IPS DF 6.9 (cell line): ENCODE results near the gene CMKLR1.

ENCODE experiments used
- DNase-seq: peaks from one replicate; pipeline ENCODE4 v3.0.0-alpha.2; 2013; ENCODE audit warnings: low read depth, low spot score
- H3K27ac ChIP-seq: one replicate; pipeline ENCODE4 v1.5.1; 2013; ENCODE audit warnings: low read length, control low read depth
- H3K27me3 ChIP-seq: 2 replicates; pipeline ENCODE4 v1.6.1; 2013; ENCODE audit warnings: mild to moderate bottlenecking, low read length; ENCODE audit not compliant: control insufficient read depth, insufficient read depth
- H3K36me3 ChIP-seq: 2 replicates; pipeline ENCODE4 v1.6.1; 2013; ENCODE audit warnings: low read length; ENCODE audit not compliant: control insufficient read depth, insufficient read depth
- H3K4me1 ChIP-seq: 2 replicates; pipeline ENCODE4 v1.6.1; 2013; ENCODE audit warnings: low read length; ENCODE audit not compliant: control insufficient read depth, insufficient read depth
- H3K4me3 ChIP-seq: 2 replicates; pipeline ENCODE4 v1.5.1; 2013; ENCODE audit warnings: mild to moderate bottlenecking, low read length
- H3K9me3 ChIP-seq: 2 replicates; pipeline ENCODE4 v1.6.1; 2013; ENCODE audit warnings: low read length, inconsistent platforms; ENCODE audit not compliant: control insufficient read depth, insufficient read depth
- WGBS: extraction: QIAGEN DNeasy Blood & Tissue Kit; methylation state at CpG from one replicate; pipeline ENCODE4 v1.1.7; 2013; ENCODE audit warnings: mixed read lengths, missing lambda C conversion rate; ENCODE audit not compliant: insufficient read length, insufficient coverage; 5-methylcytosine and 5-hydroxymethylcytosine counted together

The CMKLR1 gene

GRCh38 chr12:108323581-108323980, 15.5 kb downstream of the CMKLR1 start:
- no peak overlapping the region for H3K27ac ChIP-seq
- H3K4me1 ChIP-seq = no peaks in the 10 kb centered on the region; the same call in 1 of the 2 replicates
- no peak for DNase-seq
- H3K4me3 ChIP-seq = no peak overlapping the region
- no peaks in the 10 kb centered on the region for H3K36me3 ChIP-seq
- no peaks in the 10 kb centered on the region for H3K9me3 ChIP-seq
- no peaks in the 10 kb centered on the region for H3K27me3 ChIP-seq
- WGBS = no CpG with 5 or more reads among the region's 1 CpG

- H3K27ac ChIP-seq = no peak overlapping the region
- DNase-seq = no peak
- H3K4me1 ChIP-seq = no peaks in the 10 kb centered on the region; the same call in 1 of the 2 replicates
- no CpG with 5 or more reads among the region's 2 CpGs for WGBS
- H3K4me3 ChIP-seq = no peak overlapping the region
- no peaks in the 10 kb centered on the region for H3K9me3 ChIP-seq
- H3K36me3 ChIP-seq = no peaks in the 10 kb centered on the region
- H3K27me3 ChIP-seq = no peaks in the 10 kb centered on the region
Observed at GRCh38 chr12:108322998-108323397, 16.1 kb downstream of the CMKLR1 start.

- H3K4me1 ChIP-seq = no peaks in the 10 kb centered on the region; the same call in 1 of the 2 replicates
- DNase-seq = no peak
- H3K27ac ChIP-seq = no peak overlapping the region
- H3K9me3 ChIP-seq = no peaks in the 10 kb centered on the region
- H3K4me3 ChIP-seq = no peak overlapping the region
- no peaks in the 10 kb centered on the region for H3K36me3 ChIP-seq
- no peaks in the 10 kb centered on the region for H3K27me3 ChIP-seq
Observed at GRCh38 chr12:108321688-108322087, 17.4 kb downstream of the CMKLR1 start.

- Histone ChIP-seq H3K4me1 (peaks cover 2% of the 10 kb centered on the region), H3K4me3 (no peak overlapping the region), H3K9me3 (no peaks in the 10 kb centered on the region), H3K36me3 (no peaks in the 10 kb centered on the region), H3K27ac (no peak overlapping the region), H3K27me3 (no peaks in the 10 kb centered on the region)
- no peak for DNase-seq
- WGBS = no CpG with 5 or more reads among the region's 4 CpGs
Observed at GRCh38 chr12:108320507-108321293, 18.4 kb downstream of the CMKLR1 start.

- H3K4me1 ChIP-seq = peaks cover 2% of the 10 kb centered on the region
Observed at GRCh38 chr12:108319277-108320234, 19.6 kb downstream of the CMKLR1 start.

GRCh38 chr12:108318472-108319275, 20.4 kb downstream of the CMKLR1 start:
- no CpG with 5 or more reads among the region's 6 CpGs for WGBS
- Histone ChIP-seq H3K36me3 (no peaks in the 10 kb centered on the region), H3K27me3 (no peaks in the 10 kb centered on the region), H3K9me3 (no peaks in the 10 kb centered on the region), H3K4me3 (no peak overlapping the region), H3K27ac (no peak overlapping the region), H3K4me1 (peaks cover 2% of the 10 kb centered on the region)
- no peak for DNase-seq

More at GRCh38 chr12:108319277-108320234, 19.6 kb downstream of the CMKLR1 start:
- no peaks in the 10 kb centered on the region for H3K27me3 ChIP-seq
- H3K4me3 ChIP-seq = no peak overlapping the region
- H3K27ac ChIP-seq = no peak overlapping the region
- H3K36me3 ChIP-seq = no peaks in the 10 kb centered on the region
- H3K9me3 ChIP-seq = no peaks in the 10 kb centered on the region
- no peak for DNase-seq
- WGBS = no CpG with 5 or more reads among the region's 2 CpGs

GRCh38 chr12:108317308-108318234, 21.5 kb downstream of the CMKLR1 start:
- no peaks in the 10 kb centered on the region for H3K27me3 ChIP-seq
- no peaks in the 10 kb centered on the region for H3K9me3 ChIP-seq
- H3K36me3 ChIP-seq = no peaks in the 10 kb centered on the region
- H3K27ac ChIP-seq = no peak overlapping the region
- no peak for DNase-seq
- peaks cover 2% of the 10 kb centered on the region for H3K4me1 ChIP-seq
- WGBS = no CpG with 5 or more reads among the region's 6 CpGs
- no peak overlapping the region for H3K4me3 ChIP-seq

GRCh38 chr12:108316176-108317086, 22.7 kb downstream of the CMKLR1 start:
- H3K9me3 ChIP-seq = no peaks in the 10 kb centered on the region

More at GRCh38 chr12:108316176-108317086, 22.7 kb downstream of the CMKLR1 start:
- no CpG with 5 or more reads among the region's 12 CpGs for WGBS
- Histone ChIP-seq H3K4me3 (no peak overlapping the region), H3K36me3 (no peaks in the 10 kb centered on the region), H3K4me1 (peaks cover 2% of the 10 kb centered on the region), H3K27ac (peak overlapping the region; percentile 17), H3K27me3 (no peaks in the 10 kb centered on the region)
- no peak for DNase-seq
